Bone marrow (tissue), 2 donors: ENCODE data around the gene YAP1.
"Not testable (repeated sequence)": the region's sequence is repeated elsewhere in the genome, so short reads cannot be mapped to it uniquely, and the experiment has no call there.

Source experiments
- DNase-seq, 2 donors: peaks; one replicate each; lab custom pipeline; 2025; lab: John Stamatoyannopoulos, UW

Gene YAP1

GRCh38 chr11:102200325-102200724 is 90.1 kb downstream of the YAP1 start:
- DNase-seq, result not testable (repeated sequence)

GRCh38 chr11:102201776-102202175 is 91.5 kb downstream of the YAP1 start:
- no peak for DNase-seq

GRCh38 chr11:102202972-102203371 is 92.7 kb downstream of the YAP1 start:
- DNase-seq, result no peak

GRCh38 chr11:102204174-102204573 is 93.9 kb downstream of the YAP1 start:
- no peak for DNase-seq

- no peak for DNase-seq
These were observed 95.6 kb downstream of the YAP1 start for GRCh38 chr11:102205805-102206204.

- no peak for DNase-seq
These were observed 98.6 kb downstream of the YAP1 start for GRCh38 chr11:102208835-102209234.

GRCh38 chr11:102214623-102215022 is 104.4 kb downstream of the YAP1 start:
- DNase-seq, result no peak

- DNase-seq, result no peak
These were observed 106.3 kb downstream of the YAP1 start for GRCh38 chr11:102216433-102217075.

- DNase-seq, result no peak
These were observed 110.7 kb downstream of the YAP1 start for GRCh38 chr11:102220728-102221467.

GRCh38 chr11:102223859-102224258 is 113.6 kb downstream of the YAP1 start:
- DNase-seq, result no peak

- no peak for DNase-seq
These were observed 115.7 kb downstream of the YAP1 start for GRCh38 chr11:102225689-102226568.

GRCh38 chr11:102226702-102227490 is 116.6 kb downstream of the YAP1 start:
- DNase-seq, result no peak

- DNase-seq, result no peak
These were observed 119.4 kb downstream of the YAP1 start for GRCh38 chr11:102229510-102230123.

GRCh38 chr11:102230186-102230585 is 119.9 kb downstream of the YAP1 start:
- DNase-seq, result no peak

GRCh38 chr11:102230911-102231310 is 120.7 kb downstream of the YAP1 start:
- no peak for DNase-seq

- DNase-seq, result no peak
These were observed 124.7 kb downstream of the YAP1 start for GRCh38 chr11:102234779-102235439.

GRCh38 chr11:102237096-102237735 is 127.0 kb downstream of the YAP1 start:
- DNase-seq, result no peak

GRCh38 chr11:102238391-102238821 is 128.2 kb downstream of the YAP1 start:
- no peak for DNase-seq

- DNase-seq, result no peak
These were observed 129.2 kb downstream of the YAP1 start for GRCh38 chr11:102239448-102239847.

- no peak for DNase-seq
These were observed 129.7 kb downstream of the YAP1 start for GRCh38 chr11:102239911-102240310.
